ENCODE results near the gene CADM1. TPM values are rescaled to one million over a fixed set of nuclear protein-coding genes. Genes with fewer than 3 reads are reported as not detected.

CADM1 gene
- total RNA-seq, 1 donor from 2014 or later = 20.3 TPM

- no peak for DNase-seq (ENCODE audit: low spot score)
Observed at GRCh38 chr11:115124786-115125185, 379.4 kb downstream of the CADM1 start.

GRCh38 chr11:115123641-115124040, 380.6 kb downstream of the CADM1 start:
- DNase-seq (ENCODE audit: low spot score) = no peak

GRCh38 chr11:115122274-115122673, 381.9 kb downstream of the CADM1 start:
- DNase-seq (ENCODE audit: low spot score) = no peak

All from mucosa of gallbladder (tissue), 1 donor.